Measurements from ENCODE around the gene ABCB1. TPM values are rescaled to one million over a fixed set of nuclear protein-coding genes. Genes with fewer than 3 reads are reported as not detected.

The ABCB1 gene
- total and polyA plus RNA-seq, 10 of the 15 experiments (the other 5 are each of a cell fraction or from before 2014, with no cell fraction given), result 0.40 to 13.9 (median 1.9) TPM

- TF ChIP-seq TBL1XR1 (IDR thresholded peaks at IDR 0.05; ENCODE audit: low read depth, low read length) (no peak), EED (IDR thresholded peaks at IDR 0.05; ENCODE audit: low read depth) (no peak), RAD21 (IDR thresholded peaks at IDR 0.05; ENCODE audit: insufficient read depth, low read depth, low read length) (no peak), MYB (IDR thresholded peaks at IDR 0.05; ENCODE audit: borderline replicate concordance, low read depth, low read length) (no peak), CBFB (IDR thresholded peaks at IDR 0.05; ENCODE audit: low read depth) (no peak), KLF5 (IDR thresholded peaks at IDR 0.05; ENCODE audit: partially characterized antibody) (no peak), HDAC6 (IDR thresholded peaks at IDR 0.05; ENCODE audit: unreplicated experiment) (no peak), POU2F2 (IDR thresholded peaks at IDR 0.05; ENCODE audit: borderline replicate concordance, low read depth, low read length) (no peak)
These were observed 82.8 kb downstream of the ABCB1 start (continued) for GRCh38 chr7:87517891-87518290.

- no peaks in the 10 kb centered on the region for H3K4me1 ChIP-seq (ENCODE audit: control insufficient read depth, insufficient read depth, low read length)
- WGBS (ENCODE audit: insufficient coverage, insufficient replicate concordance, low lambda C conversion rate, missing lambda C conversion rate), result 68% methylated on average over 3 of the region's 3 CpGs
- H3K27me3 ChIP-seq (replicated peaks in 1 of 2; ENCODE audit: control insufficient read depth in 2 of 2, insufficient read depth in 2 of 2, low read length in 1 of 2), result no peaks in the 10 kb centered on the region
- no peak overlapping the region for H3K27ac ChIP-seq (ENCODE audit: control insufficient read depth, insufficient read depth)
- no peaks in the 10 kb centered on the region for H3K79me2 ChIP-seq (ENCODE audit: control insufficient read depth, insufficient read depth, low read length)
- no TSS peak for BruUV-seq (replicated peaks)
- FAIRE-seq (no peak), DNase-seq (ENCODE audit: low read depth, low spot score) (no peak), ATAC-seq (no peak)
- CTCF ChIA-PET, result interaction anchor here (2.5 kb wide), 1 partner anchor 11 kb away, joined by 13 read pairs; no protein-coding TSS in a partner anchor
- no peak overlapping the region for H3K9ac ChIP-seq (ENCODE audit: control insufficient read depth, insufficient read depth, low read length)
- in situ Hi-C loops (cut with MboI) (no loop called here), intact Hi-C loops (cut with micrococcal nuclease; ENCODE audit: unreplicated experiment) (no loop called here)
- RAD21 ChIA-PET (ENCODE audit: unreplicated experiment), result no interaction called here
- no peak overlapping the region for H2AFZ ChIP-seq (ENCODE audit: control insufficient read depth, low read depth, low read length)
- H4K20me1 ChIP-seq (ENCODE audit: control insufficient read depth, insufficient read depth), result no peaks in the 10 kb centered on the region
- no peaks in the 10 kb centered on the region for H3K36me3 ChIP-seq (ENCODE audit: control insufficient read depth in 2 of 2, insufficient read depth in 2 of 2, low read length in 1 of 2)
- SMC1A ChIA-PET (ENCODE audit: uncharacterized antibody, unreplicated experiment), result interaction anchor here (0.7 to 2.0 kb wide), 5 partner anchors 11 to 83 kb away, joined by 3 to 8 read pairs (median 4); partner anchors contain the start of gene ABCB1
- no peak overlapping the region for H3K4me3 ChIP-seq
- no peaks in the 10 kb centered on the region for H3K9me3 ChIP-seq (replicated peaks; ENCODE audit: control insufficient read depth, insufficient read depth, low read length)
- POLR2A ChIA-PET, result no interaction called here
- no peak overlapping the region for H3K4me2 ChIP-seq (ENCODE audit: control insufficient read depth, insufficient read depth)
- TF ChIP-seq ATF3 (IDR thresholded peaks at IDR 0.05; ENCODE audit: borderline replicate concordance, extremely low read depth, low read depth, low read length), result no peak
- no peak for TF ChIP-seq RBBP5 (conservative IDR thresholded peaks at IDR 0.05)
- TF ChIP-seq DPF2 (IDR thresholded peaks at IDR 0.05), result no peak
- no peak for TF ChIP-seq CEBPZ (IDR thresholded peaks at IDR 0.05; ENCODE audit: low read depth, low read length)
- no peak for TF ChIP-seq SPI1 (IDR thresholded peaks at IDR 0.05; ENCODE audit: borderline replicate concordance, insufficient read depth, low read depth, low read length)
- TF ChIP-seq RB1 (IDR thresholded peaks at IDR 0.05; ENCODE audit: borderline replicate concordance), result no peak
- no peak for TF ChIP-seq CBX5 (IDR thresholded peaks at IDR 0.05; ENCODE audit: low read depth)
- no peak for TF ChIP-seq MTA2 (IDR thresholded peaks at IDR 0.05; ENCODE audit: low read depth)
- no peak for TF ChIP-seq LARP7 (IDR thresholded peaks at IDR 0.05)
- TF ChIP-seq ZNF24 (IDR thresholded peaks at IDR 0.05), result no peak
- no peak for TF ChIP-seq BACH1 (IDR thresholded peaks at IDR 0.05; ENCODE audit: borderline replicate concordance)
- TF ChIP-seq CREM (IDR thresholded peaks at IDR 0.05; ENCODE audit: low read depth), result no peak
- no peak for TF ChIP-seq HDAC2 (IDR thresholded peaks at IDR 0.05)
- TF ChIP-seq EED (IDR thresholded peaks at IDR 0.05; ENCODE audit: low read depth), result no peak
- no peak for TF ChIP-seq POLR2A (IDR thresholded peaks at IDR 0.05; ENCODE audit: low read depth, low read length)
- TF ChIP-seq BHLHE40 (IDR thresholded peaks at IDR 0.05; ENCODE audit: borderline replicate concordance in 1 of 2, low read depth in 2 of 2, low read length in 1 of 2), result no peak
- no peak for TF ChIP-seq IKZF1 (conservative IDR thresholded peaks at IDR 0.05)
These were observed 83.4 kb downstream of the ABCB1 start for GRCh38 chr7:87517136-87517815.

Data from GM12878 (cell line).